GM08714 (cell line): ENCODE results near the gene PTPRN2.
"Not testable (repeated sequence)": the region's sequence is repeated elsewhere in the genome, so short reads cannot be mapped to it uniquely, and the experiment has no call there.

Experiments used
- H3K4me3 ChIP-seq: fragments of 200-500 bp; sonication (Bioruptor generic); 2 replicates; pipeline ENCODE4 v1.5.1; 2014; ENCODE audit warnings: mild to moderate bottlenecking, low read length, inconsistent platforms
- ZNF274 ChIP-seq: IDR thresholded peaks from 2 replicates; pipeline ENCODE4 v1.6.1; 2012; ENCODE audit warnings: mild to moderate bottlenecking, low read depth, low read length

Gene PTPRN2

DNA sequence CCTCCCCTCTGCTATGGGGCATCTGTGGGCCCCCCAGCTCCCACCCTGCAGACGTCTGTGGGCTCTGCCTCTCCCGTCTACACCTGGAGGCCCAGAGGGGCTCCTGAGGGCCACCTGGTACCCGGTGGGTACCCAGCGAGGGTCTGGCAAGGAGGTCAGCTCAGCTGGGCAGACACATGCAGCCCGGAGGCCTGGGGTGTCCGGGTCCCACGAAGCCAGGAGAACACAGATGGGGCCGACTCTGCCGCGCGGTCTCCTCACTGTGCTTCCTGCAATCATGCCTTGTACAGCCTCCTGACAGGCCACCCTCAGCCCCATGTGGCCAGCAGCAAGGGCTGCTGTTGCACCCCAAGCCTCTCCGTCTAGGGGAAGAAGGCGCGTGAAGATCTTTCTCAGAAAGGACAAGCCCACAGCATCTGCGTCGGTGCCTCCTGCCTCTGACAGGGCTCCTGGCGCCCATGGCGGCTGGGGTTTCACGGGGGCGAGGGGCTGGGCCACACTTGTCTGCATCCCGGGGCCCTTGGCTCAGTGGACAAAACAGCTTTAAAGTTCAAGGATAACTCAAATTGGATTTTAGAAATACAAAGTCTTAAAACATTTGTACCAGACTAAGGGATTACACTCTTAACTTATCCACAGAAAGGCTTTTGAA lies 859.5 kb downstream of the PTPRN2 start:
- H3K4me3 ChIP-seq: no peak overlapping the region
- TF ChIP-seq ZNF274: no peak

GRCh38 chr7:157726764-157727163 lies 860.9 kb downstream of the PTPRN2 start:
- TF ChIP-seq ZNF274: no peak
- H3K4me3 ChIP-seq: no peak overlapping the region

DNA sequence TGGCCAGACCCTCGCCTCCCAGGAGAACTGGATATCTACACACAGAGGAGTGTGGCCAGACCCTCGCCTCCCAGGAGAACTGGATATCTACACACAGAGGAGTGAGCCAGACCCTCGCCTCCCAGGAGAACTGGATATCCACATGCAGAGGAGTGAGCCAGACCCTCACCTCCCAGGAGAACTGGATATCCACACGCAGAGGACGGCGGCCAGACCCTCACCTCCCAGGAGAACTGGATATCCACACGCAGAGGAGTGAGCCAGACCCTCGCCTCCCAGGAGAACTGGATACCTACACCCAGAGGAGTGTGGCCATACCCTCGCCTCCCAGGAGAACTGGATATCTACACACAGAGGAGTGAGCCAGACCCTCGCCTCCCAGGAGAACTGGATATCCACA lies 862.3 kb downstream of the PTPRN2 start:
- H3K4me3 ChIP-seq: not testable (repeated sequence)

- no peak overlapping the region for H3K4me3 ChIP-seq
- no peak for TF ChIP-seq ZNF274
These were observed 864.4 kb downstream of the PTPRN2 start for GRCh38 chr7:157723205-157723604.

- TF ChIP-seq ZNF274: no peak
- H3K4me3 ChIP-seq: no peak overlapping the region
These were observed 865.2 kb downstream of the PTPRN2 start for GRCh38 chr7:157722137-157723060.

DNA sequence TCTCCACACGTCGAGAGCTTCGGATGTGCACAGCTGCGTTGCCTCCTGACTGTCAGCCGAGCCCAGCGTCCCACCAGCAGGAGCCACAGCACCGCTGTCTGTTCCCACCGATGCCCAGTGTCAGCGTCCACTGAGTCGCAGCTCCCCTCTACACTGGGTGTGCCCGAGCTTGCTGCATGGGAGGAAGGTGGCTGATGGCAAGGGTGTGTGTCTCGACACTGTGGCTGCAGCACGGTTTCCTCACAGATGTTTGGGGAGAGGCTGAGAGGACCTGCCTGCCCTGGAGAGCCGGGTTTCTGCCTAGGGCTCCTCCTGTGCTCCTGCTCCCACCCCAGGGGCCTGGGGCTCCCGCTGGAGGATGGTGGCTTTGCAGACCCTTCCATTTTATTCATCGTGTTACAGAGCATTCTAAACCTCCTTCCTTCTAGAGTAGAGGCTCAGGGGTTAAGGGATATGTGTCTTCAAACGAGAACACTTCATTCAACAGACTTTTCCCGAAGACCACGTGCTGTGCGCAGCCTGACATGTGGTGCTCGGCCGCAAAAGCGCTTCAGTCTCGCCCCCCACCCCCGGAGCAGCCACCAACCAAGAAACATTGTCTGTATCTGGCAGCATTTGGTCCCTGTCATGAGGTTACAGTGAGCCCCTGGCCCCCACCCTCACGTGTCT lies 866.0 kb downstream of the PTPRN2 start:
- no peak overlapping the region for H3K4me3 ChIP-seq
- no peak for TF ChIP-seq ZNF274

GRCh38 chr7:157719705-157720655 lies 867.6 kb downstream of the PTPRN2 start:
- no peak for TF ChIP-seq ZNF274

DNA sequence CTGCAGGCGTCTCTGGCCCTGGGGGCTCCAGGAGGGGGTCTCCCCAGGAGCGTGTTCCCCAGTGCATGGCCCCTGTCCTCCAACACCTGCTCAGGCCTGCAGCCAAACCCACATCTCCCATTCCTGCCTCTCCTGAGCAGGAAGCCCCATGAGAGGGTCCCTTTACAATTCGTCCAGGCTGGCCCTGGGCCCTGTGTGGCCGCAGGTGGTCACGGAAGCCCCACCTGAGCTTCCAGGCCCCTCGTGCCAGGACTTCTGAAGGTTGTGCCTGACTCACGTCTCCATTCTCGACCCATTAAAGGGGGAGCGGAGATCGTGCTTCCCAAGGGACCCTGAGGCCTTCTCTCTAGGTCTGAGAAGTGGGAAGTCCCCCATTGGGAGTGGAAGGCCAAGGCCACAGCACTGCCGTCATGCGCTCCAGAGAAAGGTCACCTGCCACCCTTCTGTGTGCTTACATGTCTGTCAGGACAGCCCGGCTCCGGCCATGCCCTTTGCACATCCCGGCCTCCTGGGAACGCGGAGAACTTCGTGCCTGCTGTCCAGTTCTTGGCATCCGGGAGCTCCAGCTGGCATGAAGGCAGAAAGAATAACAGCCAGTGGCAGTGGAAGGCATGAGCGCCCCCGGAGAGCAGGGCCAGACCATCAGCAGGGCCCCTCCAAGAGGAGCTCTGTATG lies 868.5 kb downstream of the PTPRN2 start:
- TF ChIP-seq ZNF274: no peak
- no peak overlapping the region for H3K4me3 ChIP-seq

More at GRCh38 chr7:157719705-157720655, 867.6 kb downstream of the PTPRN2 start:
- H3K4me3 ChIP-seq: no peak overlapping the region

- no peak for TF ChIP-seq ZNF274
- H3K4me3 ChIP-seq: no peak overlapping the region
These were observed 869.2 kb downstream of the PTPRN2 start for GRCh38 chr7:157718303-157719007.

GRCh38 chr7:157717211-157718174 lies 870.1 kb downstream of the PTPRN2 start:
- no peak overlapping the region for H3K4me3 ChIP-seq
- TF ChIP-seq ZNF274: no peak

- TF ChIP-seq ZNF274: no peak
These were observed 871.7 kb downstream of the PTPRN2 start for GRCh38 chr7:157715938-157716280.

More at GRCh38 chr7:157715938-157716280, 871.7 kb downstream of the PTPRN2 start:
- H3K4me3 ChIP-seq: no peak overlapping the region
